ENCODE data around the gene TAS2R41.

DNA sequence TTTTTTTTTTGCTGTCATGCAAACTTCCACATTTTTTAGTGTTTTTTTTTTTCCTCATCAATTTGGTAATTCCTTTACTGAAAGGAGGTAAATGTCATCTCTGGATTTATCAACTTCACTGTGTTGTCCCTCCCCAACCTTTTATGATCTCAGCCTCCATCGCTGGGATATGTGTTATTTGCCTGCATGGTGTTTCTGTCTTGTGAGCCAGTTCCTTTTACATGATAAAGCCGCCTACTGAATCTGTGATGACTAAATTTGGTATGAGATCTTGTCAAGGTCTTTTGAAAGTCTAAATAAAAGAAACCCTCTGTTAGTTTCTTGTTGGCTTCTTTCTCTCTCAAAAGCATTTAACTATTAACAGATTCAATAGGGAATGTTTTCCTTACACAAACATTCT, 39.3 kb downstream of the TAS2R41 start:
- TF ChIP-seq, protein P1, sequence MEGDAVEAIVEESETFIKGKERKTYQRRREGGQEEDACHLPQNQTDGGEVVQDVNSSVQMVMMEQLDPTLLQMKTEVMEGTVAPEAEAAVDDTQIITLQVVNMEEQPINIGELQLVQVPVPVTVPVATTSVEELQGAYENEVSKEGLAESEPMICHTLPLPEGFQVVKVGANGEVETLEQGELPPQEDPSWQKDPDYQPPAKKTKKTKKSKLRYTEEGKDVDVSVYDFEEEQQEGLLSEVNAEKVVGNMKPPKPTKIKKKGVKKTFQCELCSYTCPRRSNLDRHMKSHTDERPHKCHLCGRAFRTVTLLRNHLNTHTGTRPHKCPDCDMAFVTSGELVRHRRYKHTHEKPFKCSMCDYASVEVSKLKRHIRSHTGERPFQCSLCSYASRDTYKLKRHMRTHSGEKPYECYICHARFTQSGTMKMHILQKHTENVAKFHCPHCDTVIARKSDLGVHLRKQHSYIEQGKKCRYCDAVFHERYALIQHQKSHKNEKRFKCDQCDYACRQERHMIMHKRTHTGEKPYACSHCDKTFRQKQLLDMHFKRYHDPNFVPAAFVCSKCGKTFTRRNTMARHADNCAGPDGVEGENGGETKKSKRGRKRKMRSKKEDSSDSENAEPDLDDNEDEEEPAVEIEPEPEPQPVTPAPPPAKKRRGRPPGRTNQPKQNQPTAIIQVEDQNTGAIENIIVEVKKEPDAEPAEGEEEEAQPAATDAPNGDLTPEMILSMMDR (conservative IDR thresholded peaks at IDR 0.05; ENCODE audit: low read depth, low read length), result no peak
- no peak for TF ChIP-seq EZH2 (IDR thresholded peaks at IDR 0.05; ENCODE audit: borderline replicate concordance, low read depth, low read length, poor library complexity, severe bottlenecking)
